Stimulated activated naive CD8-positive, alpha-beta T cell treated with anti-CD3 and anti-CD28 coated beads, Interleukin-15, amount 100 ng/mL, for 72 hours (primary cell): Measurements from ENCODE around the gene NCDN.
A peak's percentile ranks its signal among the peaks of the same experiment; 100 is the strongest.

Source experiments
- ATAC-seq: fragments of 150-1000 bp; cut with Tn5 transposase; 2 replicates; pipeline ENCODE4 v1.10.0; 2021; ENCODE audit warnings: mild to moderate bottlenecking, moderate library complexity
- DNase-seq, 2 donors: peaks; one replicate each; pipeline ENCODE4 v3.0.0; 2021 to 2022
- H3K27ac Mint-ChIP-seq, 2 donors: one replicate each; pipeline ENCODE4 v1.8.0; 2022; ENCODE audit warnings: mild to moderate bottlenecking in 2 of 2, mixed read lengths in 2 of 2, moderate library complexity in 2 of 2
- H3K27me3 Mint-ChIP-seq: one replicate; pipeline ENCODE4 v1.8.0; 2022; ENCODE audit warnings: mixed read lengths
- H3K4me1 Mint-ChIP-seq: one replicate; pipeline ENCODE4 v1.8.0; 2022; ENCODE audit warnings: mild to moderate bottlenecking, mixed read lengths
- H3K4me3 Mint-ChIP-seq, 2 donors: one replicate each; pipeline ENCODE4 v1.8.0; 2022; ENCODE audit warnings: mild to moderate bottlenecking in 2 of 2, mixed read lengths in 2 of 2, moderate library complexity in 1 of 2
- H3K9me3 Mint-ChIP-seq, 2 donors: one replicate each; pipeline ENCODE4 v1.8.0; 2022; ENCODE audit warnings: mixed read lengths in 2 of 2

NCDN gene

GRCh38 chr1:35589516-35590427 is 32.2 kb downstream of the NCDN start:
- Mint-ChIP-seq H3K4me3 (no peak overlapping the region), H3K4me1 (no peaks in the 10 kb centered on the region), H3K9me3 (no peaks in the 10 kb centered on the region), H3K27me3 (no peaks in the 10 kb centered on the region), H3K27ac (peak overlapping the region in 1 of 2 donors; percentile 10)
- ATAC-seq = no peak
- peak in 1 of 2 donors; percentile 3 for DNase-seq

DNA sequence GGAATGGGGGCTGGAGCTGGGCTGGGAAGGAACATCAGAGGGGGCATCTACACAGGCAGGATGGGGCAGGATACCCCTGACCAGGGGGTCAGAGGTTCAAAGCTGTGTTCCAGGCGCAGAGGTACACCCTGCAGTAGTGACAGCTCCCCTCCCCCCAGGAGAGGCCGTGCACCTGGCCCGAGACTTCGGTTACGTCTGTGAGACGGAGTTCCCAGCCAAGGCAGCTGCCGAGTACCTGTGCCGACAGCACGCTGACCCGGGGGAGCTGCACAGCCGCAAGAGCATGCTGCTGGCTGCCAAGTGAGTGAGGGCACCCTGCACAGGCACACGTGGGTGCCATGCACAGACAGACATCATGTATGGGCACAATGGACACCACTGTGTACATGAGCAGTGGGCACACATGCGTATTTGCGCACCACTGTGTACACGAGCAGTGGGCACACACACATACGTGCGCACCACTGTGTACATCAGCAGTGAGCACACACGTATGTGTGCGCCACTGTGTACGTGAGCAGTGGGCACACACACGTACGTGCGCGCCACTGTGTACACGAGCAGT is 33.0 kb downstream of the NCDN start:
- Mint-ChIP-seq H3K4me3 (no peak overlapping the region), H3K4me1 (no peaks in the 10 kb centered on the region), H3K9me3 (no peaks in the 10 kb centered on the region), H3K27me3 (no peaks in the 10 kb centered on the region), H3K27ac (peak overlapping the region in 1 of 2 donors; percentile 10)
- no peak for ATAC-seq
- peak in 1 of 2 donors; percentile 2 for DNase-seq

DNA sequence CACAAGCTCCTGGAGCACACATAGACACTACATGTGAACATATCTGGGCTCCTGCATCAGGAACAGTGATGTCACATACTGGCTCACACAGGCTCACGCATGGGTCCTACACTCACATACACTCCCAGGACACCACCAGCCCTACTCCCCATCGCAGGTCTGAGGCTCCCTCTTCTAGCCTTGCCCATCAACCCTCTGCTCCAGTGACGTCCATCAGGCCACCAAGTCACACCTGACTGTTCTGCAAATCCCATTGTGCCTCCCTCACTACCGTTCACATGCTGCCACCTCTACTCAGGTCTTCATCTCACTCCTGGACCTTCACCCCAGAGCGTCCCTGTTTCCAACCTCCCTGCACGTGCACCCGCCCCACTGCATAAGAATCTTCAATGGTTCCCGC is 33.6 kb downstream of the NCDN start:
- ATAC-seq (no peak), DNase-seq (peak in 1 of 2 donors; percentile 4)
- H3K4me1 Mint-ChIP-seq = no peaks in the 10 kb centered on the region
- no peaks in the 10 kb centered on the region for H3K27me3 Mint-ChIP-seq
- no peak overlapping the region for H3K27ac Mint-ChIP-seq
- H3K4me3 Mint-ChIP-seq = no peak overlapping the region
- H3K9me3 Mint-ChIP-seq = no peaks in the 10 kb centered on the region

DNA sequence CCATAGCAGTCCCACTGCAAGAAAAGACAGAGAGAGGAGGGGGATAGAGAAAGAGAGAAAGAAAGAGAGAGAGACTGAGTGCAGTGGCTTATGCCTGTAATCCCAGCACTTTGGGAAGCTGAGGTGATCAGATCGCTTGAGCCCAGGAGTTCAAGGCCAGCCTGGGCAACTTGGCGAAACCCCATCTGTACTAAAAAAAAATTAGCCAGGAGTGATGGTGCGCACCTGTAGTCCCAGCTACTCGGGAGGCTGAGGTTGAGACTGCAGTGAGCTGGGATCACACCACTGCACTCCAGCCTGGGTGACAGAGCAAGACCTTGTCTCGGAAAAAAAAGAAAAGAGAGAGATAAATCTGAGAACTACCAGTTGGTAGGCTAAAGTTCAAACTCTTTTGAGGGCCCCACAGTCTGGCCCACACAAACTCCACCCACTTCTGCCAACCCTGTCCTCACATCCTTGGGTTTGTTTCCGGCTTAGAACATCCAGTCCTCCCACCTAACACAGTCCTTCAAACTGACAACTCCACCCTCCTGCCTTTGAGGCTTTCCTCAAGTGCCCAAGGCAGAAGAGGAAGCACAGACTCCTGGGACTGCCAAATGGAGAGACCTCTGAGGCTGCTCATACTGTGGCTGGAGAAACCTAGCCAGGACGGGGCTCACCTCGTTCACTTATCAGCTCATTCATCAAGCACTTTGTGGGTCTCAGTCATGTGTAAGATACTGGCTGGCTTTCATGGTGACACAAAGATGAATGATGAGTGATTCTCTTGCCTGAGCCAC is 35.6 kb downstream of the NCDN start:
- no peaks in the 10 kb centered on the region for H3K9me3 Mint-ChIP-seq
- peak; percentile 47 for ATAC-seq
- peak overlapping the region; percentile 29 to 72 for H3K27ac Mint-ChIP-seq
- DNase-seq = no peak
- no peaks in the 10 kb centered on the region for H3K4me1 Mint-ChIP-seq
- H3K4me3 Mint-ChIP-seq = peak overlapping the region in 1 of 2 donors; percentile 19
- H3K27me3 Mint-ChIP-seq = no peaks in the 10 kb centered on the region

GRCh38 chr1:35594005-35594760 is 36.6 kb downstream of the NCDN start:
- peak overlapping the region; percentile 36 to 50 for H3K27ac Mint-ChIP-seq
- no peaks in the 10 kb centered on the region for H3K27me3 Mint-ChIP-seq
- DNase-seq (no peak), ATAC-seq (no peak)
- no peak overlapping the region for H3K4me3 Mint-ChIP-seq
- no peaks in the 10 kb centered on the region for H3K9me3 Mint-ChIP-seq
- no peaks in the 10 kb centered on the region for H3K4me1 Mint-ChIP-seq

DNA sequence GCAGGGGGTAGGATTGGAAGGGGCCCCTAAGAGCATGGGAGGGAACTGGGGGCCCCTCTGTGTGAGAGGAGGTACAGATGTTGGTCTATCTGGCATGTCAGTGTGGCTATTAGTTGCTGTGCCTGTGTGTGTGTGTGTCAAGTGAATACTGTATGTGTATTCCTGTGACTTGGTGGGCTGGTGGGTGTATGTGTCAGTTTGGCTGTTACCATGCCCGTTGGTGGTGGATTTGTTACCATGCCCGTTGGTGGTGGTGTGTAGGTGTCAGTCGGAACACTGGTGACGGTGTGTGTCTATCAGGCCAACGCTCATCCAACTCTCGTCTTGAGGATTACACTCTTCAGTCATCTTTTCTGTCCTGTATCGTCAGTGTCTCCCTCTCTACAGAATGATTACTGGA is 38.1 kb downstream of the NCDN start:
- Mint-ChIP-seq H3K27ac (no peak overlapping the region), H3K4me3 (no peak overlapping the region), H3K27me3 (no peaks in the 10 kb centered on the region), H3K4me1 (no peaks in the 10 kb centered on the region), H3K9me3 (no peaks in the 10 kb centered on the region)
- ATAC-seq (no peak), DNase-seq (no peak)

GRCh38 chr1:35597870-35598269 is 40.3 kb downstream of the NCDN start:
- ATAC-seq = no peak
- no peak overlapping the region for H3K27ac Mint-ChIP-seq
- H3K4me1 Mint-ChIP-seq = no peaks in the 10 kb centered on the region
- DNase-seq = no peak
- H3K27me3 Mint-ChIP-seq = no peaks in the 10 kb centered on the region
- H3K4me3 Mint-ChIP-seq = no peak overlapping the region
- H3K9me3 Mint-ChIP-seq = no peaks in the 10 kb centered on the region

GRCh38 chr1:35598895-35599294 is 41.3 kb downstream of the NCDN start:
- H3K27ac Mint-ChIP-seq = no peak overlapping the region
- H3K4me3 Mint-ChIP-seq = no peak overlapping the region
- ATAC-seq (no peak), DNase-seq (no peak)
- H3K27me3 Mint-ChIP-seq = no peaks in the 10 kb centered on the region
- no peaks in the 10 kb centered on the region for H3K9me3 Mint-ChIP-seq
- no peaks in the 10 kb centered on the region for H3K4me1 Mint-ChIP-seq

DNA sequence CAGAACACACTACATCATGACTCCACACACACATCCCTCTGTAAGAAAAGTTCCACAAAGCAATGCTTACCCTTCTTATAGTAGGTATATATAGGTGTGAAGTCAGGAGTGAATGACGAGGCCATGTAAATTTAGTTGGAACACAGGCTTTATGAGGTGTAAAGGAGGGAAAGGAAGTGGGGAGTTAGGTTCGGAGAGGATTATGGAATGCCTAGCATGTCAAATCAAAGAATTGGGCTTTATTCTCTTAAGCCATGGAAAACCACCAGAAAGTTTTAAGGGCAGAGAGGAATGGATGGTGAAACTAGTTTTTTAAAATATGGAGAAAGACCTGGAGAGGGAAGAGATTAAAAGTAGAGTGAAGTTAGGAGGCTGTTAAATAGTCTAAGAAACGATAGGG is 41.8 kb downstream of the NCDN start:
- DNase-seq (no peak), ATAC-seq (no peak)
- Mint-ChIP-seq H3K27ac (no peak overlapping the region), H3K9me3 (no peaks in the 10 kb centered on the region), H3K27me3 (no peaks in the 10 kb centered on the region), H3K4me3 (no peak overlapping the region), H3K4me1 (no peaks in the 10 kb centered on the region)

- no peaks in the 10 kb centered on the region for H3K9me3 Mint-ChIP-seq
- H3K27ac Mint-ChIP-seq = no peak overlapping the region
- H3K4me1 Mint-ChIP-seq = no peaks in the 10 kb centered on the region
- no peak overlapping the region for H3K4me3 Mint-ChIP-seq
- DNase-seq = no peak
- no peak for ATAC-seq
- H3K27me3 Mint-ChIP-seq = no peaks in the 10 kb centered on the region
Observed at GRCh38 chr1:35600593-35600992, 43.0 kb downstream of the NCDN start.

GRCh38 chr1:35603468-35603867 is 45.9 kb downstream of the NCDN start:
- peaks cover 10% of the 10 kb centered on the region for H3K4me1 Mint-ChIP-seq
- no peaks in the 10 kb centered on the region for H3K27me3 Mint-ChIP-seq
- no peak overlapping the region for H3K4me3 Mint-ChIP-seq
- H3K9me3 Mint-ChIP-seq = no peaks in the 10 kb centered on the region
- H3K27ac Mint-ChIP-seq = peak overlapping the region; percentile 14 to 76
- no peak for DNase-seq
- ATAC-seq = no peak

GRCh38 chr1:35603941-35604340 is 46.3 kb downstream of the NCDN start:
- no peak overlapping the region for H3K4me3 Mint-ChIP-seq
- no peak for DNase-seq
- no peaks in the 10 kb centered on the region for H3K9me3 Mint-ChIP-seq
- H3K4me1 Mint-ChIP-seq = peaks cover 10% of the 10 kb centered on the region
- no peaks in the 10 kb centered on the region for H3K27me3 Mint-ChIP-seq
- peak overlapping the region in 1 of 2 donors; percentile 85 for H3K27ac Mint-ChIP-seq
- ATAC-seq = no peak

GRCh38 chr1:35605071-35605866 is 47.7 kb downstream of the NCDN start:
- peaks cover 10% of the 10 kb centered on the region for H3K4me1 Mint-ChIP-seq
- no peak for DNase-seq
- no peak overlapping the region for H3K4me3 Mint-ChIP-seq
- H3K27me3 Mint-ChIP-seq = no peaks in the 10 kb centered on the region
- no peak for ATAC-seq
- no peaks in the 10 kb centered on the region for H3K9me3 Mint-ChIP-seq
- H3K27ac Mint-ChIP-seq = no peak overlapping the region

DNA sequence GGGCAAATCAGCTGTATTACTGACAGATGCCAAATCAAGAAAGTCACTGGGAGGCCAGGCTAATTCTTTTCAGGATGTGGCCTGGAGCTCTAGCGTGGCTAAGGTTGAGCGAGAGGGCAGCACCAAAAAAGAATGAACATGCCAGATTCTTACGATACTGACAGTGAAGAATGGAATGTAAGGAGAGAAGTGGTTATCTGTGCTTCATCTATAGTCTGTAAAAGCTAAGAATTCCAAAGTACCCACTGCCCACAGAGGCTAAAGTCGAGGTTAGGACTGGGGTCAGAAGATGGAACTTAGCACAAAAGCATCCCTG is 48.2 kb downstream of the NCDN start:
- Mint-ChIP-seq H3K27me3 (no peaks in the 10 kb centered on the region), H3K27ac (no peak overlapping the region), H3K4me1 (peaks cover 10% of the 10 kb centered on the region), H3K9me3 (no peaks in the 10 kb centered on the region), H3K4me3 (no peak overlapping the region)
- DNase-seq (no peak), ATAC-seq (no peak)

GRCh38 chr1:35611655-35612054 is 54.1 kb downstream of the NCDN start:
- ATAC-seq = no peak

More at GRCh38 chr1:35611655-35612054, 54.1 kb downstream of the NCDN start:
- Mint-ChIP-seq H3K9me3 (no peaks in the 10 kb centered on the region), H3K4me3 (no peak overlapping the region), H3K4me1 (peaks cover 14% of the 10 kb centered on the region), H3K27ac (no peak overlapping the region), H3K27me3 (no peaks in the 10 kb centered on the region)
- no peak for DNase-seq
